Hippocampal formation (tissue), 2 donors: ENCODE data around the gene KLHL40.

Source experiments
- DNase-seq, 2 donors: peaks; one replicate each; lab custom pipeline; 2025; lab: John Stamatoyannopoulos, UW

The KLHL40 gene

GRCh38 chr3:42670051-42670576 is 15.2 kb upstream of the KLHL40 start:
- no peak for DNase-seq

GRCh38 chr3:42670670-42671069 is 14.7 kb upstream of the KLHL40 start:
- no peak for DNase-seq

- no peak for DNase-seq
Observed at GRCh38 chr3:42672515-42672914, 12.8 kb upstream of the KLHL40 start.

- DNase-seq = no peak
Observed at GRCh38 chr3:42673082-42673481, 12.3 kb upstream of the KLHL40 start.

- no peak for DNase-seq
Observed at GRCh38 chr3:42674146-42674545, 11.2 kb upstream of the KLHL40 start.

- no peak for DNase-seq
Observed at GRCh38 chr3:42675909-42676308, 9.4 kb upstream of the KLHL40 start.

- DNase-seq = no peak
Observed at GRCh38 chr3:42678447-42678846, 6.9 kb upstream of the KLHL40 start.

- DNase-seq = no peak
Observed at GRCh38 chr3:42680271-42680670, 5.1 kb upstream of the KLHL40 start.

GRCh38 chr3:42680806-42681205 is 4.5 kb upstream of the KLHL40 start:
- no peak for DNase-seq

- DNase-seq = no peak
Observed at GRCh38 chr3:42681361-42682038, 3.8 kb upstream of the KLHL40 start.

GRCh38 chr3:42682301-42683070 is 2.9 kb upstream of the KLHL40 start:
- DNase-seq = no peak

- peak; percentile 50 to 85 for DNase-seq
Observed at GRCh38 chr3:42683875-42684598, 1.3 kb upstream of the KLHL40 start.

GRCh38 chr3:42684632-42685362 is 540 bp upstream of the KLHL40 start:
- DNase-seq = no peak

GRCh38 chr3:42685891-42686820 is 819 bp downstream of the KLHL40 start:
- no peak for DNase-seq

GRCh38 chr3:42686832-42687650 is 1.7 kb downstream of the KLHL40 start:
- DNase-seq = no peak

GRCh38 chr3:42688016-42688415 is 2.7 kb downstream of the KLHL40 start:
- no peak for DNase-seq

GRCh38 chr3:42688487-42689420 is 3.4 kb downstream of the KLHL40 start:
- no peak for DNase-seq

- DNase-seq = no peak
Observed at GRCh38 chr3:42689421-42690014, 4.2 kb downstream of the KLHL40 start.
